AG10803 (cell line): ENCODE measurements around the gene MERTK.

Experiments used
- DNase-seq: peaks from one replicate; pipeline ENCODE4 v3.0.0; 2010; ENCODE audit warnings: low read depth
- H3K4me3 ChIP-seq: 2 replicates; pipeline ENCODE4 v1.5.1; 2011; ENCODE audit warnings: mild to moderate bottlenecking, low read length, control low read depth
- TF ChIP-seq, protein P1 (sequence below): conservative IDR thresholded peaks from 2 replicates; pipeline ENCODE4 v1.5.1; 2011; ENCODE audit warnings: mild to moderate bottlenecking, low read length, control low read depth, inconsistent platforms

Gene MERTK

GRCh38 chr2:111983478-111984212, 85.2 kb downstream of the MERTK start:
- TF ChIP-seq, protein P1, sequence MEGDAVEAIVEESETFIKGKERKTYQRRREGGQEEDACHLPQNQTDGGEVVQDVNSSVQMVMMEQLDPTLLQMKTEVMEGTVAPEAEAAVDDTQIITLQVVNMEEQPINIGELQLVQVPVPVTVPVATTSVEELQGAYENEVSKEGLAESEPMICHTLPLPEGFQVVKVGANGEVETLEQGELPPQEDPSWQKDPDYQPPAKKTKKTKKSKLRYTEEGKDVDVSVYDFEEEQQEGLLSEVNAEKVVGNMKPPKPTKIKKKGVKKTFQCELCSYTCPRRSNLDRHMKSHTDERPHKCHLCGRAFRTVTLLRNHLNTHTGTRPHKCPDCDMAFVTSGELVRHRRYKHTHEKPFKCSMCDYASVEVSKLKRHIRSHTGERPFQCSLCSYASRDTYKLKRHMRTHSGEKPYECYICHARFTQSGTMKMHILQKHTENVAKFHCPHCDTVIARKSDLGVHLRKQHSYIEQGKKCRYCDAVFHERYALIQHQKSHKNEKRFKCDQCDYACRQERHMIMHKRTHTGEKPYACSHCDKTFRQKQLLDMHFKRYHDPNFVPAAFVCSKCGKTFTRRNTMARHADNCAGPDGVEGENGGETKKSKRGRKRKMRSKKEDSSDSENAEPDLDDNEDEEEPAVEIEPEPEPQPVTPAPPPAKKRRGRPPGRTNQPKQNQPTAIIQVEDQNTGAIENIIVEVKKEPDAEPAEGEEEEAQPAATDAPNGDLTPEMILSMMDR: no peak
- no peak overlapping the region for H3K4me3 ChIP-seq
- DNase-seq: no peak

DNA sequence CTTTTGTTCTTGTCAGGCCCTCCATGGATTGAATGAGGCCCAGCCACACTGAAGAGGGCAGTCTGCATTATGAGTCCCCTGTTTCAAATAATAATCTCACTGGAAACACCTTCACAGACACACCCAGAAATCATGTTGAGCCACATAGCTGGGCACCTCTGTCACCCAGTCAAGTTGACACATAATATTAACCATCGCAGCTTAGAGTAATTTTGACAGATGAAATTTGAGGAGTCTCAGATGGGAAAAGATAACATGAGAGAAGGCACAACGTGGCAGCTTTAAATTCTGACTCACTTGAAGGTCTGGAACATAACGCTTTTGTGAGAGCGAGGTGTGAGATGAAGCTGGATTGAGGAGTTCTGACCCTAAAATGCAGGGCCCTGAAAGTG, 85.8 kb downstream of the MERTK start:
- H3K4me3 ChIP-seq: no peak overlapping the region
- DNase-seq: no peak
- TF ChIP-seq, protein P1: no peak

- TF ChIP-seq, protein P1: no peak
- no peak for DNase-seq
- no peak overlapping the region for H3K4me3 ChIP-seq
Observed at GRCh38 chr2:111985514-111985913, 87.1 kb downstream of the MERTK start.

- no peak overlapping the region for H3K4me3 ChIP-seq
- no peak for DNase-seq
- TF ChIP-seq, protein P1: no peak
Observed at GRCh38 chr2:111986116-111986900, 87.9 kb downstream of the MERTK start.

GRCh38 chr2:111990375-111990774, 92.0 kb downstream of the MERTK start:
- TF ChIP-seq, protein P1: no peak
- H3K4me3 ChIP-seq: no peak overlapping the region
- DNase-seq: no peak

GRCh38 chr2:111990856-111991255, 92.4 kb downstream of the MERTK start:
- TF ChIP-seq, protein P1: no peak
- no peak overlapping the region for H3K4me3 ChIP-seq
- DNase-seq: no peak

DNA sequence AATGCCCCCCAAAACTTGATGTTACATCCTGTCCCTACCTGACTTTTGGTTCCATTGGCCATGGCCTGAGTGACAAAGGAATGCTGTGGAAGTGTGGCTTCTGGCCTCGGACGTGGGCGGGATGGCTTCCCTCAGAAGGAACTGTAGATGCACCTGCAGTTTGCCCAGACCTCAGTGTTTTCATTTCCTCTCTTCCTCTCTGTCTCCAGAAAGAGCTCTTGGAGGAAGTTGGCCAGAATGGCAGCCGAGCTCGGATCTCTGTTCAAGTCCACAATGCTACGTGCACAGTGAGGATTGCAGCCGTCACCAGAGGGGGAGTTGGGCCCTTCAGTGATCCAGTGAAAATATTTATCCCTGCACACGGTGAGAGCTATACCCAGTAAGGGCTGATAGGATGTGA, 95.6 kb downstream of the MERTK start:
- no peak overlapping the region for H3K4me3 ChIP-seq
- no peak for DNase-seq
- TF ChIP-seq, protein P1: no peak
